Retinal pigment epithelial cell (primary cell): ENCODE data around the gene NUP98.
"Not testable (repeated sequence)": the region's sequence is repeated elsewhere in the genome, so short reads cannot be mapped to it uniquely, and the experiment has no call there.

Experiments used
- DNase-seq: peaks from one replicate; pipeline ENCODE4 v3.0.0-alpha.2; 2010; ENCODE audit warnings: low read depth
- H3K4me3 ChIP-seq: 2 replicates; pipeline ENCODE4 v1.5.1; 2011; ENCODE audit warnings: mild to moderate bottlenecking, low read length, control low read depth, moderate library complexity
- CTCF ChIP-seq: conservative IDR thresholded peaks from 2 replicates; pipeline ENCODE4 v1.5.1; 2011; ENCODE audit warnings: low read depth, low read length, control low read depth, inconsistent platforms

Gene NUP98

DNA sequence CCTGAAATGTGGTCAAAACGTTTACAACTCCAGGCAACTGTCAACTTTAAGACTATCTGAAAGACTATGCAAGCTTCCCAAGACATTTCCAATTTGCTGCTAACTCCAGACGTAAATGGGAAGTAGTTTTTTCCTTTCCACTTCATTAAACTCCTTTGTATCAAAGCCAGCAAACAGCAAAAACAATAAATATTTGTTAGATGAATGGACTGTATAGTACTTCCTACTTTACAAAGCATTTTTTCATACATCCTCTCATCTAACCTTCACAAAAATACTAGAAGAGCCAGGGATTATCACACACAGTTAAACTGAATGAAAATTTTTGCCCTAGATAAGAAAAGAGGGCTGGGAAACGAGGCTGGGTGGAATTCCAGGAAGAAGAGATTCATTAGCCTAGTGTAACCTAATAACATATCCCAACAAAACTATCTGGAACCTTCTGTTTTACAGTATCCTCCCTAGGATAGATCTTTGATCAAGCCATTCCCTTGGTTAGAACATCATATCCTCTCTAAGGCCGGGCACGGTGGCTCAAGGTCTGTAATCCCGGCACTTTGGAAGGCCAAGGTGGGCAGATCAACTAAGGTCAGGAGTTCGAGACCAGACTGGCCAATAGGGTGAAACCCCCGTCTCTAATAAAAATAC, 10.4 kb downstream of the NUP98 start:
- no peak for DNase-seq
- no peak for TF ChIP-seq CTCF

GRCh38 chr11:3783611-3784010, 13.7 kb downstream of the NUP98 start:
- TF ChIP-seq CTCF = no peak
- DNase-seq = no peak
- H3K4me3 ChIP-seq = no peak overlapping the region

More for the DNA sequence above, 10.4 kb downstream of the NUP98 start:
- no peak overlapping the region for H3K4me3 ChIP-seq

GRCh38 chr11:3782963-3783362, 14.4 kb downstream of the NUP98 start:
- no peak for TF ChIP-seq CTCF
- H3K4me3 ChIP-seq = no peak overlapping the region
- no peak for DNase-seq

DNA sequence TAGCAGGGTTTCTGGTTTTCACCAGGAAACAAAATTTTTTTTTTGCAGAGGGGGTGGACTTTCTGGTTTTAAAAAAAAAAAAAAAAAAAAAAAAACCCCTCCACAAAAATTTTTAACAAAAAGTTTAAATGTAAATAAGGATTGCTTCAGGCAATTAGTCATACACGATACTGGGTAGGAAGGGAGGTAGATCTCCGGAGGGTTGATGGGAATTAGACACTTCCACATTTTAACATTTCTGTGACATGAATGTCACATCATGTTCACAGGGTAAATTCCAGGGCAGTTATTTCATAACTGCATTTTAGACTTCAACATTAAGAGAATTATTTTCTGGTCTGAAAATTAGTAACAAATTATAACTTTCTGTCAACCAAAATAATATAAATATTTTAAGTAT, 15.9 kb downstream of the NUP98 start:
- TF ChIP-seq CTCF = no peak
- no peak for DNase-seq
- no peak overlapping the region for H3K4me3 ChIP-seq

DNA sequence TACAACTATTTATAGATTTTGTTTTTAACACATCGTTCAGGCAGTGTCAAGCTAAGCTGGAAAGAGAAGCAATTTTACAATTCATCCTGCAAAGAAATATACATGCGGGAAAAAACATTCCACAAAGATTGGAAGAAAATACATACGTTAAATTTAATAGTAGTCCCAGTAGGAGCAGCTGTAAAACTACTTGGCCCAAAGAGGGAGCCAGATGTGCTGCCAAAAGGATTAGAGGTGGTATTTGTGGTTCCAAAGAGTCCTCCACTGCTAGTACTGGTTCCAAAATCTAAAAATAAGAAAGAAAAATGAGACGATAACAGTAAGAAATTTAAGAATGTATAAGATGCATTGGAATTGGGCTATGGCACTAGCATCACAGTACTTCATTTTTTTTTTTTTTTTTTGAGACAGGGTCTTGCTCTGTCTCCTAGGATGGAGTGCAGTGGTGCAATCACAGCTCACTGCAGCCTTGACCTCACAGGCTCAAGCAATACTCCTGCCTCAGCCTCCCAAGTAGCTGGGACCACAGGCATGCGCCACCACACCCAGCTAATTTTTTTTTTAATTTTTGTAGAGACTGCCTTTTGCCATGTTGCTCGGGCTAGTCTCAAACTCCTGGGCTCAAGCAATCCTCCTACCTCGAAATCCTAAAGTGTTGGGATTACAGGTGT, 21.5 kb downstream of the NUP98 start:
- H3K4me3 ChIP-seq = no peak overlapping the region
- no peak for DNase-seq
- TF ChIP-seq CTCF = no peak

- DNase-seq = no peak
- no peak for TF ChIP-seq CTCF
These were observed 24.2 kb downstream of the NUP98 start for GRCh38 chr11:3773180-3773579.

DNA sequence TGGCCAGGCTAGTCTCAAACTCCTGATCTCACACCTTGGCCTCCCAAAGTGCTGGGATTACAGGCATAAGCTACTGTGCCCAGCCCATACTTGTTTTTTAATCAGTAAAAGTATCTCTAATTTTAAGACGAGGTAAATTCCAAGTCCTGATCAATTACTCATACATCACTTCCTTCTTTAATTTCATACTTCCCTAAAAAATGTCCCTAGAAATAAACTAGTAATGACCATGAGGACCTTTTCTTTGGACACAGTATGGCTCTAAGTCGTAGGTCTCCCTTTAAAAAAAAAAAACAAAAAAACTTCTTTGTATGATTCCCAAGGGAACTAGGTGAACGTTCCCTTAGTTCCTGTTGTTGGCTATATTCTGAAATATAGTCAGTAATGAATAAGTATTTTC, 29.8 kb downstream of the NUP98 start:
- DNase-seq = no peak
- TF ChIP-seq CTCF = no peak

More at GRCh38 chr11:3773180-3773579, 24.2 kb downstream of the NUP98 start:
- no peak overlapping the region for H3K4me3 ChIP-seq

DNA sequence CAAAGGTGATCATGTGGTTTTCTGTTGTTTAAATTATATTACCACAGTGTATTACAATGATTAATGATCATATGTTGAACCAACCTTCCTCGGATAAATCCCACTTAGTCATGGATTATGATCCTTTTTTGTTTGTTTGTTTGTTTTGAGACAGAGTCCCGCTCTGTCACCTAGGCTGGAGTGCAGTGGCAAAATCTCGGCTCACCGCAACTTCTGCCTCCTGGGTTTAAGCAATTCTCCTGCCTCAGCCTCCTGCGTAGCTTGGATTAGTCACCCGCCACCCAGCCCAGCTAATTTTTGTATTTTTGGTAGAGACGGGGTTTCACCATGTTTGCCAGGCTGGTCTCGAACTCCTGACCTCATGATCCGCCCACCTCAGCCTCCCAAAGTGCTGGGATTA, 30.5 kb downstream of the NUP98 start:
- not testable (repeated sequence) for H3K4me3 ChIP-seq, DNase-seq

More for the DNA sequence above, 29.8 kb downstream of the NUP98 start:
- H3K4me3 ChIP-seq = no peak overlapping the region
